Measurements from ENCODE around the gene TPMT. TPM values are rescaled to one million over a fixed set of nuclear protein-coding genes. Genes with fewer than 3 reads are reported as not detected.

The TPMT gene
- total RNA-seq (10 to 100 TPM in 8 of 9 donors, 1 to 10 TPM in 1; 7.1 to 15.0 (median 13.7) TPM), polyA plus RNA-seq (10 to 100 TPM; 13.2 to 22.5 TPM)
- long read RNA-seq, donor 1, transcript TPMT-201 (9 exons, 3,181 nt), result major isoform, 26 of 34 reads
- long read RNA-seq, donor 1, partial matches to known transcripts, result 1 of 34 reads
- long read RNA-seq, donor 1, other reads (novel, unspliced or antisense), result 7 of 34 reads
- long read RNA-seq, donor 2, transcript TPMT-201 (9 exons, 3,181 nt), result major isoform, 130 of 156 reads
- long read RNA-seq, donor 2, partial matches to known transcripts, result 7 of 156 reads
- long read RNA-seq, donor 2, other reads (novel, unspliced or antisense), result 19 of 156 reads
- long read RNA-seq, donor 3, transcript TPMT-201 (9 exons, 3,181 nt), result major isoform, 24 of 27 reads
- long read RNA-seq, donor 3, partial matches to known transcripts, result 0 of 27 reads
- long read RNA-seq, donor 3, other reads (novel, unspliced or antisense), result 3 of 27 reads

- Histone ChIP-seq H3K4me3 (peak within 1 kb of the TSS; percentile 84 to 99 (median 92)), H3K4me1 (peaks cover 0 to 33% (median 14%) of the 10 kb centered on the region in 12 donors), H3K27ac (peak within 1 kb of the TSS; percentile 65 to 93 (median 90)), H3K9me3 (no peaks in the 10 kb centered on the region), H3K36me3 (peaks cover 0 to 5% (median 0%) of the 10 kb centered on the region in 9 donors), H3K27me3 (no peaks in the 10 kb centered on the region)
- ATAC-seq (peak in 3 of 4 donors; percentile 9 to 18 (median 12)), DNase-seq (peak in 3 of 5 donors; percentile 21 to 33 (median 30))
- 0 to 1% (median 0%) methylated on average over 29 to 34 of the region's 34 CpGs for WGBS, 4 donors
- intact Hi-C loops (cut with DNase I), result loop anchor here in 2 of 10 donors (5.0 kb wide), 1 partner anchor 108 kb away; the partner anchor contains the start of gene DEK (in 2 of the 2)
- TF ChIP-seq CTCF (IDR thresholded peaks at IDR 0.05) (no peak), POLR2A (IDR thresholded peaks at IDR 0.05) (no peak)
These were observed at the start of gene TPMT for GRCh38 chr6:18154507-18155149. TPMT (minus strand) TSS chr6:18155077; CDS start chr6:18149127, 5,950 bp downstream.

GRCh38 chr6:18203786-18204185 is 48.9 kb upstream of the TPMT start:
- 87 to 95% (median 92%) methylated on average over 6 of the region's 6 CpGs for WGBS, 4 donors
- Histone ChIP-seq H3K9me3 (no peaks in the 10 kb centered on the region), H3K27me3 (no peaks in the 10 kb centered on the region), H3K4me1 (no peaks in the 10 kb centered on the region), H3K4me3 (no peak overlapping the region), H3K36me3 (peaks cover 0 to 95% (median 68%) of the 10 kb centered on the region in 9 donors), H3K27ac (no peak overlapping the region)
- ATAC-seq (no peak), DNase-seq (no peak)
- no peak for TF ChIP-seq POLR2A (IDR thresholded peaks at IDR 0.05)
- no peak for TF ChIP-seq CTCF (IDR thresholded peaks at IDR 0.05)
- intact Hi-C loops (cut with DNase I), result no loop called here

- Histone ChIP-seq H3K4me1 (no peaks in the 10 kb centered on the region), H3K4me3 (no peak overlapping the region), H3K9me3 (no peaks in the 10 kb centered on the region), H3K36me3 (peaks cover 0 to 65% (median 38%) of the 10 kb centered on the region in 9 donors), H3K27ac (no peak overlapping the region), H3K27me3 (no peaks in the 10 kb centered on the region)
- intact Hi-C loops (cut with DNase I), result no loop called here
- ATAC-seq, result no peak
- no peak for TF ChIP-seq POLR2A (IDR thresholded peaks at IDR 0.05)
- no peak for TF ChIP-seq CTCF (IDR thresholded peaks at IDR 0.05)
- 92 to 99% (median 98%) methylated on average over 3 of the region's 3 CpGs for WGBS, 4 donors
- DNase-seq, result no peak
These were observed 37.1 kb upstream of the TPMT start for GRCh38 chr6:18192026-18192425.

- intact Hi-C loops (cut with DNase I), result no loop called here
- ATAC-seq (no peak), DNase-seq (no peak)
- no peak overlapping the region for H3K4me3 ChIP-seq
- no peak for TF ChIP-seq POLR2A (IDR thresholded peaks at IDR 0.05)
- H3K9me3 ChIP-seq, result no peaks in the 10 kb centered on the region
- no peak overlapping the region for H3K27ac ChIP-seq
- no peaks in the 10 kb centered on the region for H3K27me3 ChIP-seq
- peaks cover 0 to 13% (median 3%) of the 10 kb centered on the region in 12 donors for H3K4me1 ChIP-seq
- 71 to 99% (median 95%) methylated on average over 2 of the region's 2 CpGs for WGBS, 4 donors
- H3K36me3 ChIP-seq, result peaks cover 0 to 51% (median 37%) of the 10 kb centered on the region in 9 donors
These were observed 34.3 kb upstream of the TPMT start for GRCh38 chr6:18189196-18189595.
